Naive thymus-derived CD4-positive, alpha-beta T cell (primary cell): ENCODE measurements around the gene ZDHHC7. TPM values are rescaled to one million over a fixed set of nuclear protein-coding genes. Genes with fewer than 3 reads are reported as not detected.
A peak's percentile ranks its signal among the peaks of the same experiment; 100 is the strongest.
"Not testable (repeated sequence)": the region's sequence is repeated elsewhere in the genome, so short reads cannot be mapped to it uniquely, and the experiment has no call there.

Experiments
- ATAC-seq: fragments of 150-1000 bp; cut with Tn5 transposase; 2 replicates; pipeline ENCODE4 v1.10.0; 2021; ENCODE audit warnings: mild to moderate bottlenecking, moderate library complexity
- CTCF ChIA-PET: fragments of 350-600 bp; sonication (Branson Sonifier 250); formaldehyde crosslinking; loops from one replicate; lab custom pipeline; 2021; ENCODE audit warnings: antibody characterized with exemption; lab: Charles Lee
- POLR2A ChIA-PET: fragments of 350-600 bp; sonication (Branson Sonifier 250); formaldehyde crosslinking; loops from one replicate; lab custom pipeline; 2021; ENCODE audit warnings: antibody characterized with exemption, inconsistent platforms; lab: Charles Lee
- DNase-seq, 9 donors: peaks; one replicate each; pipeline versions ENCODE4 v3.0.0 to v3.0.0-alpha.2; 2020 to 2022; ENCODE audit warnings: mixed read lengths in 1 of 9
- H3K27ac ChIP-seq: one replicate; pipeline ENCODE4 v1.7.0; 2013; ENCODE audit warnings: mild to moderate bottlenecking, low read depth, low read length, moderate library complexity
- H3K27me3 ChIP-seq, 2 donors: one replicate each; pipeline ENCODE4 v1.7.0; 2013; ENCODE audit warnings: low read length in 2 of 2, mild to moderate bottlenecking in 2 of 2, moderate library complexity in 2 of 2; ENCODE audit not compliant: control insufficient read depth in 2 of 2, insufficient read depth in 2 of 2
- H3K36me3 ChIP-seq, 3 experiments: 1 replicate in 2 of 3; 2 replicates in 1 of 3; pipeline ENCODE4 v1.7.0; 2013; ENCODE audit warnings: low read length in 3 of 3, mild to moderate bottlenecking in 3 of 3, moderate library complexity in 1 of 3; ENCODE audit not compliant: insufficient read depth in 3 of 3, control insufficient read depth in 2 of 3
- H3K4me1 ChIP-seq, 2 donors: one replicate each; pipeline ENCODE4 v1.7.0; 2013; ENCODE audit warnings: low read length in 2 of 2, mild to moderate bottlenecking in 2 of 2, moderate library complexity in 1 of 2; ENCODE audit not compliant: control insufficient read depth in 2 of 2, insufficient read depth in 2 of 2
- H3K4me3 ChIP-seq: 2 replicates; pipeline ENCODE4 v1.7.0; 2013; ENCODE audit warnings: mild to moderate bottlenecking, low read length
- H3K9me3 ChIP-seq, 3 experiments: 1 replicate in 2 of 3; 2 replicates in 1 of 3; pipeline ENCODE4 v1.7.0; 2013; ENCODE audit warnings: low read length in 3 of 3; ENCODE audit not compliant: control insufficient read depth in 2 of 3
- H3K27ac Mint-ChIP-seq, 9 donors: one replicate each; pipeline ENCODE4 v1.8.0; 2020 to 2022; ENCODE audit warnings: mixed read lengths in 9 of 9, mild to moderate bottlenecking in 8 of 9, moderate library complexity in 5 of 9, inconsistent platforms in 2 of 9
- H3K27me3 Mint-ChIP-seq, 5 donors: one replicate each; pipeline ENCODE4 v1.8.0; 2021 to 2022; ENCODE audit warnings: mixed read lengths in 5 of 5, mild to moderate bottlenecking in 1 of 5
- H3K36me3 Mint-ChIP-seq, 5 donors: one replicate each; pipeline ENCODE4 v1.8.0; 2020 to 2022; ENCODE audit warnings: mixed read lengths in 5 of 5, mild to moderate bottlenecking in 3 of 5, inconsistent platforms in 1 of 5
- H3K4me1 Mint-ChIP-seq, 7 donors: one replicate each; pipeline ENCODE4 v1.8.0; 2020 to 2022; ENCODE audit warnings: mixed read lengths in 7 of 7, mild to moderate bottlenecking in 3 of 7, inconsistent platforms in 1 of 7
- H3K4me3 Mint-ChIP-seq, 10 donors: one replicate each; pipeline ENCODE4 v1.8.0; 2020 to 2022; ENCODE audit warnings: mild to moderate bottlenecking in 10 of 10, mixed read lengths in 10 of 10, moderate library complexity in 6 of 10, inconsistent platforms in 2 of 10
- H3K9me3 Mint-ChIP-seq, 11 donors: one replicate each; pipeline ENCODE4 v1.8.0; 2020 to 2022; ENCODE audit warnings: mixed read lengths in 11 of 11, mild to moderate bottlenecking in 4 of 11, inconsistent platforms in 1 of 11, moderate library complexity in 1 of 11
- intact Hi-C, 2 donors: fragments of 100-400 bp; cut with micrococcal nuclease; formaldehyde crosslinking; loops; one replicate each; pipeline ENCODE4 v1.15.1; 2023
- polyA plus RNA-seq, 2 donors: library from polyadenylated mRNA; unstranded; fragments of 300-500 nt; fragmentation: Illumina TruSeq; gene quantifications; one replicate each; pipeline ENCODE4 v1.2.3, GENCODE V29; 2021
- total RNA-seq, 6 experiments: library from RNA in 5 of 6; stranded (reverse) in 5 of 6; gene quantifications; 1 replicate in 5 of 6; 2 replicates in 1 of 6; pipeline ENCODE4 v1.2.3 and lab custom pipeline; 2021 to 2026

Gene ZDHHC7
- total and polyA plus RNA-seq, 7 experiments from 2014 or later: 31.7 to 62.2 (median 33.4) TPM

DNA sequence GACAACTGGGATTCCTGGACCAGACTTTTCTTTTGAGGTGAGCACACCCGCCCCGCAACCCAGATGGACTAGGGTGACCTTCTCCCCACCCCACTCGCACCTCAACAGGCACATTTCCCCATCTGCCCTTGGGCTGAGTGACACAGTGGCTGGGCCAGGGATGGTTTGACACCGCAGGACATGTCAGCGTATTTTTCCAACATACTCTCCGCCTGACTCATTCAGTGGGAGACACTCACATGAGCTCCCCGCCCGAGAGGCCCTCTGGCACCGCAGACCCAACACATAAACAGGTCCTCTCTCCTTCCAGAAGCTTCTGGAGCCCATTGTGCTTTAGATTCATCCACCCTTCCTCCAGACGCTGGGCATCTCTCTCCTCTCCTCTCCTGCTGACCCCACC, 69.4 kb downstream of the ZDHHC7 start:
- H3K4me1 ChIP-seq: no peaks in the 10 kb centered on the region
- Mint-ChIP-seq H3K4me1 (peaks cover 0 to 5% (median 3%) of the 10 kb centered on the region in 7 donors), H3K9me3 (no peaks in the 10 kb centered on the region), H3K36me3 (no peaks in the 10 kb centered on the region), H3K4me3 (no peak overlapping the region), H3K27ac (peak overlapping the region in 1 of 9 donors; percentile 22), H3K27me3 (peaks cover 0 to 8% (median 0%) of the 10 kb centered on the region in 5 donors)
- no peak overlapping the region for H3K4me3 ChIP-seq
- CTCF ChIA-PET: no interaction called here
- no peak overlapping the region for H3K27ac ChIP-seq
- intact Hi-C loops: no loop called here
- H3K27me3 ChIP-seq: no peaks in the 10 kb centered on the region
- ATAC-seq: no peak
- no peak for DNase-seq
- H3K9me3 ChIP-seq: no peaks in the 10 kb centered on the region
- no peaks in the 10 kb centered on the region for H3K36me3 ChIP-seq
- POLR2A ChIA-PET: no interaction called here

DNA sequence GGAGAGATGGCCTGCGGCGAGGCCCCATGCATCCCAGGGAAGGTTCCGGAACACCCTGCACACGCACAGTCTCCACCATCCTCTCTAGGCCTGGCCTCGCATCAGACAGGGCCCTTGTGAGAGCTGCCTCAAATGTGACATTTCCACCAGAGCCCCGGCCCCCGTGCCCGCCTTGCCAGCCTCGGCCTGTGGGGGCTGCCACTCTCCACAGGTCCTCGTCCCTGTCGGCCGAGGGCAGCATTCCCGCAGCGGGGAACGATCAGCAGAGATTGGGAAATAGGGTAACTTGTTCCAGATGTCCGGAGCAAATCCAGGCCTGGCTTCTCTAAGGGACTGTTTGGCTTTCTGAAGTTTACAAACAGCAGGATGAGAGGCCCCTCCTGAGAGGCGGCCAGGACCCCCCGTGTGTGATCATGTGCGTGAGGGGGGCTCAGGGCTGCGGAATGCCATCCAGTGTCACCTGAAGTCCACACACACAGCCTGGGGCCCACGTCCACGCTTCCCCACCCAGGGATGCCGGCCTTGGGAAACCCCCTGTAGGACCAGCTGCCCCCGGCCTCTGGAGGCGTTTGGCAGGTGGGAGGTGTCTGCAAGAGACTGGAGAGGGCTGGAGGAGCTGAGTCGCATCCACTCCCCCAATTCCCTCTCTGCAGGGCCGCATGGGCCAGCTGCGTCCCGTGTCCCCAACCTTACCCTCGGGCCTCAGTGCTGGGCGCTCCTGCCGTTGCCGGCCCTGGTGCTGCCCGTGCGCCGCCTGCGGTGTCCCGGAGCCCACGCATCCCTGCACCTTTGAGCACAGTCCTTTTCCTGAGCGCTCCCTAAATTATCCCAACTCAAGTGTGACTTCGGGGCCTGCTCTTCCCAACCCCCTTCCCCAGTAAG, 70.4 kb downstream of the ZDHHC7 start:
- H3K4me3 Mint-ChIP-seq: no peak overlapping the region
- intact Hi-C loops: no loop called here
- H3K9me3 Mint-ChIP-seq: no peaks in the 10 kb centered on the region
- CTCF ChIA-PET: no interaction called here
- Histone ChIP-seq H3K27ac (no peak overlapping the region), H3K4me1 (no peaks in the 10 kb centered on the region), H3K27me3 (no peaks in the 10 kb centered on the region), H3K9me3 (no peaks in the 10 kb centered on the region), H3K36me3 (no peaks in the 10 kb centered on the region), H3K4me3 (no peak overlapping the region)
- H3K27me3 Mint-ChIP-seq: peaks cover 0 to 8% (median 0%) of the 10 kb centered on the region in 5 donors
- no peaks in the 10 kb centered on the region for H3K4me1 Mint-ChIP-seq
- POLR2A ChIA-PET: no interaction called here
- ATAC-seq (no peak), DNase-seq (no peak)
- no peaks in the 10 kb centered on the region for H3K36me3 Mint-ChIP-seq
- H3K27ac Mint-ChIP-seq: no peak overlapping the region

DNA sequence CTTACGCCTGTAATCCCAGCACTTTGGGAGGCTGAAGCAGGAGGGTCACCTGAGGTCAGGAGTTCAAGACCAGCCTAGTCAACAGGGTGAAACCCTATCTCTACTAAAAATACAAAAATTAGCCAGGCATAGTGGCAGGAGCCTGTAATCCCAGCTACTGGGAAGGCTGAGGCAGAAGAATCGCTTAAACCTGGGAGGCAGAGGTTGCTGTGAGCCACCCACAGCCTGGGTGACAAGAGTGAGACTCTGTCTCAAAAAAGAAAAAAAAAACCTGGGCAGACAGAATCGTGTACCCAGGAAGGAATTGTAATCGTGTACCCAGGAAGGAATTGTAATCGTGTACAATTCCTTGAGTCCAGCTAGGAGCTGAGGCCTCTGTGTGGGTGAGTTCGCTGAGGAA, 72.7 kb downstream of the ZDHHC7 start:
- DNase-seq, H3K27ac Mint-ChIP-seq, H3K9me3 ChIP-seq, H3K4me1 ChIP-seq, H3K4me3 Mint-ChIP-seq, H3K36me3 Mint-ChIP-seq, H3K4me1 Mint-ChIP-seq, ATAC-seq, H3K36me3 ChIP-seq, H3K27me3 Mint-ChIP-seq, intact Hi-C loops, POLR2A ChIA-PET, H3K27me3 ChIP-seq, H3K4me3 ChIP-seq, CTCF ChIA-PET, H3K9me3 Mint-ChIP-seq, H3K27ac ChIP-seq: not testable (repeated sequence)

DNA sequence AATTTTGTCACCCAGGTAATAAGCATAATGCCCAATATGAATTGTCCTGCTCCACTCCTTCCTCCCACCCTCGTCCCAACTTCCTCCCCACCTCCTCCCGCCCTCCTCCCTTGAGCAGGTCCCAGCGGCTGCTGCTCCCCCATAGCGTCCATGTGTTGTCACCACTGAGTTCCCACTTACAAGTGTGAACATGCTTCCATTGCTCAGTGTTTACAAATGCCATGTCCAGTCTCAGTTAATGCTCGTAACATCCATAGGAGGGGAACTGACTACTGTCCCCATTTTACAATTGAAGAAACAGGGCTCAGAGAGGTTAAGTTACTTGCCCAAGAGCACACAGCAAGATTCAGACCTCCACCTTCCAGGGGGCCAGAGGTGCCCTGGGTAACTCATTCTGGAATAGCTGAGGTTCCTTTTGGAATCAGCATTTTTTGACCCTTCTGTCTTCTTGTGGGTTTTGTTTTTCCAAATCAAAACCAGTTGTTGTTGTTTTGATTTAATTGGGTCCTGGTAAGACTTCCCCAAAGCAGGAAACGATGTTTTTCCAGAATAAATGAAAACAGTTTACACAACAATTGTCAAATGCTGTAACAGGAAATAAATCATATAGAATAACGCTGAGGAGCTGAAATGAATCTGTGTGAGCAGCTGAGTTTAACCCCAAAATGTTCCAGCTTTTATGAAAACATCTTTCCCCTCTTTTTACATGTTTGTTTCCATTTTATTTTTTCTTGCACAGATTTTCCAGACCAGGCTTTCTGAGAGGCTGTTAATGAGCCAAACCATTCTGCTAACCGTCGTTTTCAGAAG, 73.9 kb downstream of the ZDHHC7 start:
- Histone ChIP-seq H3K27me3 (no peaks in the 10 kb centered on the region), H3K9me3 (no peaks in the 10 kb centered on the region), H3K27ac (no peak overlapping the region), H3K4me1 (no peaks in the 10 kb centered on the region), H3K36me3 (no peaks in the 10 kb centered on the region), H3K4me3 (no peak overlapping the region)
- no peak overlapping the region for H3K4me3 Mint-ChIP-seq
- ATAC-seq (no peak), DNase-seq (no peak)
- H3K36me3 Mint-ChIP-seq: no peaks in the 10 kb centered on the region
- peaks cover 0 to under 1% (median 0%) of the 10 kb centered on the region in 7 donors for H3K4me1 Mint-ChIP-seq
- H3K27me3 Mint-ChIP-seq: peaks cover 0 to 3% (median 0%) of the 10 kb centered on the region in 5 donors
- ChIA-PET POLR2A (no interaction called here), CTCF (interaction anchor here (0.6 kb wide), 1 partner anchor 222 kb away, joined by 4 read pairs; no protein-coding TSS in a partner anchor)
- H3K9me3 Mint-ChIP-seq: no peaks in the 10 kb centered on the region
- intact Hi-C loops: no loop called here
- H3K27ac Mint-ChIP-seq: no peak overlapping the region

DNA sequence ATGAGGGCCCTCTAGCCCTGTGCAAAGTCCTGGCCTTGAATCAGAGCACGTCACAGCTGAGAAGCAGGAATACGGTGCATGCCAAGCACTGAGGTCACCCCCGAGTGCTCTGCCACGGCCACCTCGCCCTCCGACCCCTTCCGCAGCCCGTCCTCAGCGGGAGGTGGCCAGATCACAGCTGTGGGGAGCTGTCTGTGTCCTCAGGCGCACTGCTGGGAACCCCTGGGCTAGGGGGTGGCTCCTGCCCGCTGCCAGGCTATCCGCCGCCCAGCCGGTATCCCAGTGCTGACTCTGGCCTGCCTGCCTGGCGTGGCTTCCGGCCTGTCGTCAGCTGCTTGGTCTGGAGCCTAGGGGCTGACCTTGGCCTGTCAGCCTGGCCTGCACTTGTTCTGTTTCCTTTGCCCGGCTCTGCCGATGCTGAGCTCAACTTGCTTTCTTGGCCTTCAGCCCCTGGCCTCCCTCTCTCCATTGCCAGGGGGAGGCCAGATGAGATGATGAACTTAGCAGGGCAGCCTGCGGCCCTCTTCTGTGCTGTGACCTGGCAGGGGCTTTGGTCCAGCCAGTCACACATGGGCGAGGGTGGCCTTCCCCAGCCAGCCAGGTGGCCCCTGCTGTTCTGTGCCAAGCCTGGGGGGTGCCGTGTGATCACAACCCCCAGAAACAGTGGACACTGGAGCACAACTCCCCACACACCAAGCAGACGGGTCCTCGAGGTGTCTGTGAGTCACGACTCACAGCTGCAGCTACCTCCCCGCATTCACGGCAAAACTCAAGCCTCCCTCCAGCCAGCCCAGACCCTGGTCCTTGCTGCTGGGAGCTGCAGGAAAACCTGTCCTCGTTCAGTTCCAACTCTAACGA, 77.3 kb downstream of the ZDHHC7 start:
- intact Hi-C loops: no loop called here
- Histone ChIP-seq H3K27me3 (no peaks in the 10 kb centered on the region), H3K36me3 (no peaks in the 10 kb centered on the region), H3K27ac (no peak overlapping the region), H3K4me3 (no peak overlapping the region), H3K9me3 (peaks cover 0 to 5% (median 0%) of the 10 kb centered on the region in 3 experiments), H3K4me1 (no peaks in the 10 kb centered on the region)
- no peak overlapping the region for H3K4me3 Mint-ChIP-seq
- no peak for ATAC-seq
- H3K36me3 Mint-ChIP-seq: no peaks in the 10 kb centered on the region
- H3K9me3 Mint-ChIP-seq: peaks cover 0 to 1% (median 0%) of the 10 kb centered on the region in 11 donors
- H3K27ac Mint-ChIP-seq: no peak overlapping the region
- DNase-seq: no peak
- CTCF ChIA-PET: no interaction called here
- POLR2A ChIA-PET: interaction anchor here (0.8 kb wide), 1 partner anchor 26 kb away, joined by 3 read pairs; no protein-coding TSS in a partner anchor
- H3K4me1 Mint-ChIP-seq: peaks cover 0 to 4% (median 0%) of the 10 kb centered on the region in 7 donors
- H3K27me3 Mint-ChIP-seq: peaks cover 0 to 2% (median 0%) of the 10 kb centered on the region in 5 donors

DNA sequence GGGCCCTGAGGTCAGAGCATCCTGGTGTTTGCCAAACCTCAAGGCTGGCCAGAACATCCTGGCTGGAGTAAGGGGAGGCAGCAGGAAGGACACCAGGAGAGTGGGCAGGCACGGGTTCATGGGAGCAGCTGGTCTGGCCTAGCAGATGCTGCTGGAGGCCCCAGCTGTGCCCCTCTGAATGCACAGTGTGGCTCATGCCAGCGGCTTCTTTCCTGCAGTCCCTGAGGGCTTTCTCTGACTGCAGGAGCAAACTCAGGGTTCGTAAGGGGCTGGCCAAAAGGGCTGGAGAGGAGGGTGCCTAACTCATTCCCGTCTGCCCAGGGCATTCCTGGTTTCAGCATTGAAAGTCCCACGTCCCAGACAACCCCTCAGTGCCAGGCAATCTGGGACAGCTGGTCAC, 78.7 kb downstream of the ZDHHC7 start:
- no peak overlapping the region for H3K27ac ChIP-seq
- H3K27me3 ChIP-seq: no peaks in the 10 kb centered on the region
- Mint-ChIP-seq H3K27me3 (no peaks in the 10 kb centered on the region), H3K36me3 (no peaks in the 10 kb centered on the region), H3K27ac (peak overlapping the region in 1 of 9 donors; percentile 42), H3K4me3 (no peak overlapping the region), H3K9me3 (peaks cover 0 to 1% (median 0%) of the 10 kb centered on the region in 11 donors), H3K4me1 (peaks cover 0 to 4% (median 0%) of the 10 kb centered on the region in 7 donors)
- no peak overlapping the region for H3K4me3 ChIP-seq
- ATAC-seq (no peak), DNase-seq (no peak)
- no peaks in the 10 kb centered on the region for H3K36me3 ChIP-seq
- H3K4me1 ChIP-seq: no peaks in the 10 kb centered on the region
- intact Hi-C loops: no loop called here
- ChIA-PET POLR2A (no interaction called here), CTCF (interaction anchor here (0.9 kb wide), 1 partner anchor 19 kb away, joined by 3 read pairs; no protein-coding TSS in a partner anchor)
- peaks cover 0 to 5% (median 0%) of the 10 kb centered on the region in 3 experiments for H3K9me3 ChIP-seq
